Measurements from ENCODE around the gene ATP6V0A1. TPM values are rescaled to one million over a fixed set of nuclear protein-coding genes. Genes with fewer than 3 reads are reported as not detected.
A peak's percentile ranks its signal among the peaks of the same experiment; 100 is the strongest.

The ATP6V0A1 gene
- total and polyA plus RNA-seq, 8 donors: 13.1 to 435 (median 80.2) TPM

- TF ChIP-seq POLR2AphosphoS5 (IDR thresholded peaks at IDR 0.05): no peak
- no peak for TF ChIP-seq CTCF (IDR thresholded peaks at IDR 0.05)
- no peak for TF ChIP-seq POLR2A (IDR thresholded peaks at IDR 0.05)
- TF ChIP-seq EP300 (IDR thresholded peaks at IDR 0.05): no peak
- H3K4me3 ChIP-seq: peak overlapping the region in 1 of 4 donors; percentile 91
- H3K27ac ChIP-seq: peak overlapping the region; percentile 89 to 99 (median 97)
- no peaks in the 10 kb centered on the region for H3K27me3 ChIP-seq
- intact Hi-C loops (cut with DNase I; ENCODE audit: low total_unique reads): no loop called here
- H3K36me3 ChIP-seq: peaks cover 44 to 53% (median 47%) of the 10 kb centered on the region in 4 donors
- peaks cover 55 to 83% (median 81%) of the 10 kb centered on the region in 4 donors for H3K4me1 ChIP-seq
- WGBS, 5 donors: 87 to 93% (median 90%) methylated on average over 12 to 16 of the region's 16 CpGs
- no peak for DNase-seq
- no peaks in the 10 kb centered on the region for H3K9me3 ChIP-seq
Measured at GRCh38 chr17:42565523-42566214, 107.0 kb downstream of the ATP6V0A1 start.

- H3K36me3 ChIP-seq: peaks cover 46 to 60% (median 54%) of the 10 kb centered on the region in 4 donors
- TF ChIP-seq CTCF (IDR thresholded peaks at IDR 0.05) (no peak), POLR2A (IDR thresholded peaks at IDR 0.05) (no peak), EP300 (IDR thresholded peaks at IDR 0.05) (no peak), POLR2AphosphoS5 (IDR thresholded peaks at IDR 0.05) (no peak)
- H3K4me3 ChIP-seq: peak overlapping the region; percentile 73 to 94 (median 89)
- DNase-seq: no peak
- H3K4me1 ChIP-seq: peaks cover 53 to 85% (median 83%) of the 10 kb centered on the region in 4 donors
- WGBS, 5 donors: 18 to 27% (median 21%) methylated on average over 26 to 28 of the region's 28 CpGs
- no peaks in the 10 kb centered on the region for H3K9me3 ChIP-seq
- H3K27ac ChIP-seq: peak overlapping the region; percentile 89 to 99 (median 97)
- intact Hi-C loops (cut with DNase I; ENCODE audit: low total_unique reads): no loop called here
- H3K27me3 ChIP-seq: no peaks in the 10 kb centered on the region
Measured at GRCh38 chr17:42566215-42566882, 107.7 kb downstream of the ATP6V0A1 start.

- peak within 1 kb of the TSS; percentile 89 to 99 (median 97) for H3K27ac ChIP-seq
- H3K4me3 ChIP-seq: peak within 1 kb of the TSS; percentile 73 to 94 (median 89)
- DNase-seq: peak; percentile 97 to 98
- H3K27me3 ChIP-seq: no peaks in the 10 kb centered on the region
- no peaks in the 10 kb centered on the region for H3K9me3 ChIP-seq
- 0% methylated on average over 39 to 72 of the region's 72 CpGs for WGBS, 5 donors
- intact Hi-C loops (cut with DNase I; ENCODE audit: low total_unique reads): no loop called here
- H3K4me1 ChIP-seq: peaks cover 52 to 87% (median 86%) of the 10 kb centered on the region in 4 donors
- H3K36me3 ChIP-seq: peaks cover 53 to 66% (median 61%) of the 10 kb centered on the region in 4 donors
- peak in 1 of 4 donors; percentile 25 for TF ChIP-seq POLR2A (IDR thresholded peaks at IDR 0.05)
- peak; percentile 67 to 92 (median 82) for TF ChIP-seq POLR2AphosphoS5 (IDR thresholded peaks at IDR 0.05)
- no peak for TF ChIP-seq CTCF (IDR thresholded peaks at IDR 0.05)
- TF ChIP-seq EP300 (IDR thresholded peaks at IDR 0.05): no peak
Measured at GRCh38 chr17:42566883-42567573, 108.3 kb downstream of the ATP6V0A1 start, which contains the start of gene MLX. TSS of gene MLX (plus strand) at chr17:42567100. CDS start at chr17:42567125, 25 bp downstream.
